ENCODE results near the gene GRIK1.

Gene GRIK1

DNA sequence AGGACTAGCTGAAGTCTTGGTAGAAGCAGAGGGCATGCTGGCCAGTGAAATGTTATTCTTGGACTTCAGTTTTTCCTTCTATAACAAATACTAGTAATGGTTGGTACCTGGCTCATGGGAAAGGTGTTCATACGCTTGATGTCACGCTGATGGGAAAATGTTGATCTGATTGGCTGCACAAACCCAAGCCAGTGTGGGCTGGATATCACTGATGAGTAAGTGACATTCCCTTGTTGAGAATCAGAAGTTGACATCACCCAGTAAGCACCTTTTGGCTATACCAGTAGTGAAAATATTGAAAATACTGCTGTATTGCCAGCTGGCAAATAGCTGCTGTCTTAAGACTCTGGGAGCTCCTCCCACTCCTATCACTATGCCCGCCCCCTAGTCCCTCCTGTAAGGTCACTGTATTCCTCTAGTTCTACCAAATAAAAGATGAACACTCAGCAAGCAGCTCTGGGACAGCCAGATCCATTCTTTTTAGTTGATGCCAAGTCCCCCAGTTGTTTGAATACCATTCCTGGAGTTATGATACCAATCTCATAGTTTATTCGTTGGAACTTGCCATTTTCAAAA lies 168.2 kb downstream of the GRIK1 start:
- no peak for DNase-seq

DNA sequence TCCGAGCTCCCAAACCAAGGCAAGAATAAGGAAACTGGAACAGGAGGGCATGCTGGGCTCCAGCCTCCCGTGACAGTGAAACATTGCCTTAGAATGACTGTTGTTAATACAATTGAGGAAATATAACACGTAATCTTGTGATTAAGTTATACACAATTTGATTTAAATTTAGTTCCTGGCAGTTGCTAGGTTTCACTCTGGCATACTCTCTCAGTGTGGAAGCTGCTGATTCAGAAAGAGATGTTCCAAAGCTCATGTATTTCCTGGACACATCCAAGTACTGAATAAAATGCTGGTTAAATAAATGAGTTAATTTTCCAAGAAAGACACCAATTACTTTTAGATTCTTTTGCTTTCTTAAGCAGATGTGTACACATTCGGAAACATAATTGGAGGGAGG lies 176.1 kb downstream of the GRIK1 start:
- DNase-seq: no peak

DNA sequence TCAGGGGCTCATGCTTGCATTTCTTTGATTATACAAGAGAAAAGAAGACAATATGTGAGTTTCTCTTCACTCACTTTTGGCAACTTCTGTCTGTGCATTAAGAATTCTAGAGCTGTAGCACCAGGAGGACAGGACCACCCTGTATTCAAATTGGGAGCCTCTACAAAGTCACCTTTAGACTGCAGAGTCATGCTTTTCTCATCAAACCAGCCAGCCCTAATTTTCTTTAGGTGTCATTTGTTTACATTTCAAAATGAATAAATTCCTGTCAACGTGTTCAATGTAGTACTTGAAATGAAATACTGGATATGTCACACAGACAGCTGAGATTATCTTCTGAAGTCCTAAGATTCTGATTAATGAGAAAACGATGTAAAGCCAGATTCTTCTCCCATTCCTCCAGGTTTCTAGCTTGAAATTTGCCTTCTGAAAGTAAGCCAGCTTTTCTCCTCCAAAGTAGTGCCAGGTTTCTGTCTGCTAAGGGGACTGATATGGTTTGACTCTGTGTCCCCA lies 177.2 kb downstream of the GRIK1 start:
- DNase-seq: no peak

DNA sequence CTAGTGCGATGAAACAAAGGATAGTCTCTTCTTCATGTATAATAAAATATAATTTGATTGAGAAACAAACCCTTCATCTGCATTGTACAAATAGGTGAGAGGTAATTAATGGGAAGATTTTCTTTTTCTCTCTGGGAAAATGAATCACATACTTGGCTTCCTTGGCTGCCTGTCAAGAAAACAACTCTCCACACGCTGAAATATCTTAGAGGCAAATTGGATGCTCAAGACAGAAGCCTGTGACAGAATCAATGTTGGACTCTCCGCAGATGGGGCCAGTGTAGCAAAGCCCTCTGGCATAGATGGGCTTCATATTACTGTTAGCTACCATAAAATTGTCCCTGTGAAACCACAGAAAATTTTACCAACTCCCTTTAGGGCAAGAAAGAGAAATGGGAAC lies 186.6 kb downstream of the GRIK1 start:
- no peak for DNase-seq

DNA sequence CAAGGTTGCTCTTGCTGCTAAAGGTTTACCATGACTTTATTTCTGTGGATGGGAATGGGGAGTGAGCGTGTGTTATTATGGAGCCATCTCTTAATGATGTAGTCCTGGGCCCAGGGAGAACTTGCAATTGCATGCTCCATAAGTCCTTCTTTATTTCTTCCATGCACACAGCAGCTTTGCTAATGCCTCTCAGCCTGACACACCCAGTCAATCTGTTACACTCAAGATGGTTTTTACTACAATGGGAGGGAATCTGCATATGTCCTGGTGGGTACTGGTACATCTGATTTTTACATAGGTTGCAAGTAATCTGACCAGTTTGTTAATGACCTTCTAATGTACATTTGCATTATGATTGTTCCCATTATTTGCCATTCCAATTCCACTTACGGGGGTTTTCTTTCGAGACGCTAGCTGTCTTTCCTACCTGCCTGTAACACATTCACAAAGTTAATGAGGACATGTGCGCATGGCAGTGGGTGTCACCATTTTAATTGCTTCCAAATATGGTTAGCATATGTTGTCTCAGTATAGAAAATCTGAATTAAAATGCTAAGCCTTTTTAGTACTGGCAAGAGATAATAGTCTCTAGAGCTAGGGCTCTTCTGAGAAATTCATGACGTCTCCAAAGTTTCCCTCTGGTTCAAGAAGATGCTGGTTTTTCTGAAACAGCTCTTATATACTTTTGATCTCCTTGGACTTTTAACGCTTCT lies 188.2 kb downstream of the GRIK1 start:
- DNase-seq: no peak

DNA sequence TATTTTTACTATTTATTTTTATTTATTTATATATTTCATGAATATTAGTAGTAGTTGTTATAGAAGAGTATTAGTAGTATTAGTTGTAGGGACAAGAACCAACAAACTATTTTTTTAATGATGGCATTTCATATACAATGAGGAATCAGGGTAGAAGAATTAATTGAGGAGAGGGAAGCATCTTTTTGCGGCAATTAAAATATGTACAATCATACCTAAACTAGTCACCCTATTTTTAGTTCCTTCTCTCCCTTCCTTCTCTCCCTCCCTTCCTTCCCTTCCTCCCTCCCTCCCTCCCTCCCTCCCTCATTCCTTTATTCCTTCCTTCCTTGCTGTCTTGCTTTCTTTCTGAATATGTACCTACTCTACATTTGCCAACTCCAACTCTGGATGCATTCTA lies 189.8 kb downstream of the GRIK1 start:
- DNase-seq: no peak

DNA sequence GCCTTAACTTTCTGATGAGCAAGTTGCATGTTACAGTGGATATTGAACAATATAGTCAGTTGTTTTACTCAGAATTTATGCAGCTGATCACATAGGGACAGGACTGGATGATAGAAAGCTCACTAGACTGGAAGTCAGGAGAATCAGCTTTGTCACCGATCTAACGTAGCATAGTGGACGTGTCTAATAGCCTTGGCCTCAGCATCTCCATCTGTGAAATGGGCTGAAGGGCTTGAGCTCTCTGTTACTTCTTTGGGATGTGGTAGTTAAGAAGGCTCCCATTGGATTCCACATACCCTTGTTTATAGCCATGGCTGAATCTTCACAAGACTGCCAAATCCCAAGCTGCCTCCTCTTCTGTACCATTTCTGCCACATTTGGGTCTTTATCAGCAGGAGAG lies 190.6 kb downstream of the GRIK1 start:
- no peak for DNase-seq

DNA sequence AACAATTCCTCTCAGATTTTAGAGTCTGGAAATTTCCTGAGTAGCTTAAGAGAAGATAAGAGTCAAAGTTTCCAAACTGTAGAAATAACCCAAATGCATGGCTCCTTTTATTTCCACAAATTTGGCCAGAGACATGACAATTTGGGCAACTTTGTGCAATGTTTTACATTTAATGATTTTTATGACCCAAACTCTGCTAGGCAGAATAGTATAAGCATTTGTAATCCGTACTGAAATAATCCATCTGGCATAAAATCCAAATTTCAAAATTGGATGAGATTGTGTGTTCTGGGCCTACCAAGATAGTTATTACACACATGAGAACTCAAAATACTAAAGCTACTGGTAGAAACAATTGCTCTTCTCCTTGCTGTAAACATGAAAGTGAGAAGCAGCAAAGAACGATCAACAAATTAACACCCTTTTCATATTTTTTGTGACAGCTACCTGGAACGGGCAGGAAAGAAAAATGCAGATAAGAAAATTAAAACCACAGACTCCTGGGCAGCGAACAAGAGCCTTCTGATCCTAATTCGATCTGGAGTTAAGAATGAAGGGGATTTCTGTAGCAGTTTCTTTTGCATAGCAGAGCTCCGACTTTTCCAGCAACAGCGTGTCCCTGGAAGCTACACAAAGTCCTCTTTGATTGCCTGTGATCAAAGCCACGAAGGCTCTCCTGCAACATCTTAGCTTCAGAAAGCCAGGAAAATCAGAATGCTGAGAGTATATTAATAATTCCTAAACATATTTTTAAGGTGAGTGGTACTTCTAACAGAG lies 191.2 kb downstream of the GRIK1 start:
- DNase-seq: no peak

DNA sequence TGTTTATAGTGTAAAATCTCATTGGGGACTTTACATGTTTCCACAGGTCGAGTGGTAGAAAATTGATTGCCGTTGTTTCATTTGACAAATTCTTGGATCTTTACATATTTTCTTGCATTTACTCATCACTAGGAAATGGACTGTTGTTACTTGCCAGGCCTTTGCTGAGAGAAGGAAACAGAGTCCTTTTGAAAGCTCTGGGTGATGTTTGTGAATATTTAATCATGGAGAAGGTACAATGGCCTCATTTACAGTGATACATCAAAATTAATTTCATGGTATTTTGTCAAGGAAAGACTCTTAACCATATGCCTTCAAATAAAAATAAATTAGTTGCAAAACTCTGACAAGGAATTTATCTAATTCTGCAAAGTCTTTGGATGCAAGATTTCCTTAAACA lies 198.0 kb downstream of the GRIK1 start:
- no peak for DNase-seq

DNA sequence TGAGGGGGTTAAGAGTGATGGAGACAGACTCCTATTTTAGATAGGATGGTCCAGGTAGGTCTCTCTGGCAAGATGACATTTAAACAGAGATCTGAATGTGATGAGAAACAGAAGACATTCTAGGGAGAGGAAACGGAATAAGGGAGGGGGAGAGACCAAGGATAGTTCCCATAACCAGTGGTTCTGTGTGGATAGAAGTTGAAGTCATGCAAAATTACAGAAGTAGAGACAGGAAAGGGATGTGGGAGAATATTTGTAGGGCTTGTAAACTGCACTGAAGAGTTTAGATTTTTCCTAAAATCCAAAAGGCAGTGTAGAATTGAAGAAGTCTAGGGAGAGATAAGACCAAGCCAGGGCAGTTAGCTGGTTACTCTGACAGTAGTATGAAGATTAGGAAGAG lies 200.6 kb downstream of the GRIK1 start:
- DNase-seq: no peak

DNA sequence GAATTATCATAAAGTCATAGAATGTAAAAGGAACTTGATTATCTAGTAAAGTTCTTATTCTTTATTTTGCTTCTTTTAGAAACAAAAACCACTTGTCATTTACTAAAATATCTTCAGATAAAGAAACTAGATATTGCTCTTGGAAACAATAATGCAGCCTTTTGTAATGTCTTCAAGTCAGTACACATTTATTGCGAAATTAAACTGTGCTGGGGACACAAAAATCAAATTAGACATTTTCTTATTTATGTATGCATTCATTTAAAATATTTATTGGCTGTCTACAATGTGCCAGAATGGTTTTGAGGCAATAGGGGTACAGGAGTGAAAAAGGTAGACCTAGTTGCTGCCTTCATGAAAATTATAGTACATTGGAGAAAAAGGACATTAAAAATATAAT lies 201.1 kb downstream of the GRIK1 start:
- DNase-seq: no peak

DNA sequence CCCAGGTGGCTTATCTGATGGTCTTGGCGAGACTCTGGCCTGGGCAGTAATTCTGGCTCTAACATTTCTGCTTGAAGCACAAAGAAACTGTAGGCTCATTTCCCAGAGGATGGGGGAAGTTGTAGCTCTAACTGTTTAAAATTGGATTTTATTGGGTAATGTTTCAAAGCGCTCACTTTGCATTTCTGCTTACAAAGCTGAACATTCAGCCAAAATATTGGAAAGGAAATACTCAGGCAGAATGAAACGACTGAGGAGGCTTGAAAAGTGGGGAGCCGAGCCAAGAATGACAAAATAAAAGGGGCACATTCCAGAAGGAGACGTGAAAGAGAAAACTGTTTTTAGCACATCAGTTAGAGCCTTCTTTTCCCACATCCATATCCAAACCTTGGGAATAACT lies 202.6 kb downstream of the GRIK1 start:
- no peak for DNase-seq

DNA sequence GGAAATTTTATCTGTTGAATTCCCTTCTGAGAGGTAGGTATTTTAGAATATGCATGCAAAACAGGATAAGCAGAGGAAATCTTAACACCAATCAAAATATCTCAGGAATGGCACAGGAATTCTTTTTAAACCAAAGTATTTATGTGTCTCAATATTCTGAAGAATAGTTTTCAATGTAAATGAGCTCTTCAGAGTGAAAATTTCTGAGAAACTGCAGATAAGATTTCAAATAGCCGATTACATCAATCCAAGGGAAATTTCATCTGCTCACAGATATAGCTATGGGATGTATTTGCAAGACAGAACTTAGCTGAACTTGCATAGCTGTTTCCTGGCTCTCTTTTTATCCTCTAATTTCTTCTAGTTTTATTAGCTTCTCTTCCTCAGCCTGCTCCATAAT lies 209.5 kb downstream of the GRIK1 start:
- no peak for DNase-seq

DNA sequence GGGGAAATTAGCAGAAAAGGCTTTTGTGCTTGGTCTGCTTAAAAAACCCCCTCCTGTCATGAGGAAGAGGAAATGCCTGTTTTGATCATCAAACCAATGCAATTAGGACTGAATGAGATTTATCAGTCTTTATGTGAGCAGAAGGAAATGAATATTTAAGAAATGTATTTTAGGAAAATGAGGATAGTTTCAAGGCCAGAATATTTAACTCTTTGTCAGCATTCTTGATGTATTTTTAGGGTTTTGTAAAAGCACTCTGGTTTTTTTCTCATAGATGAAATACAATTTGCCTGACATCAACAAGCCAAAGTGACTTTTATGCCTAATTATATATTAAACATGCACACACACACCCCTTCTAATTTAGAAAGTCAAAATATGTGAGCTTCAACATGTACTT lies 213.8 kb downstream of the GRIK1 start:
- no peak for DNase-seq

DNA sequence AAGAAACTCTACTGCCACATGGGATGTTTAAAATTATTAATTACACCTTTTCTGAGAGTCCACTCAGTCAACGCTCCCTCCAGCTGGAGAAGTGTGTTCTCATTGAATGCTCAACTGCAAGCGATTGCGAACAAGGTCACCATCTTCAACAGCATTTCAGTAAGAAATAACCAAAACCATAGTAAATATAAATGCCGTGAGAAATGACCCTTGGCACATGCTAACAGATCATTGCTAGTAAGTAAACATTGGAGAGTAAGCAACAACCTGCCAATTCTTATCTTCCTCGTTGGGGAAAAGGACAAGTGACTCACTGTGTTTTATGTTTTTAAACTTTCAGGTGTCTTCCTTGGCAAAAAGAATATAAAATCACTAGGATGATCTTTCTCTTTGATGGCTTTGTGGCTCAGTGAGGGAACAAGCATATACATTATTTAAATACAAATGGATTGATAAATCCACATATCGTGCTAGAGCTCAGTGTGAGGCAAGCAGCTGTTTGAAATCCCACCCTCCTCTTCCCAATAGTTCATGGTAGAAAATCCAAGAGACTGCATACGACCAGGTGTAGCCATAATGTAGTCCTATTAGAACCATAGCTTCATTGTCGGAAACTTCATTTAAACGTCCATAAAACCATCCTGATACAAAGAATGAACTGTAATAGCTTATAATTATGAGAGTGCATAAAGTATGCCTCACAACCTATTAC lies 214.6 kb downstream of the GRIK1 start:
- DNase-seq: no peak

DNA sequence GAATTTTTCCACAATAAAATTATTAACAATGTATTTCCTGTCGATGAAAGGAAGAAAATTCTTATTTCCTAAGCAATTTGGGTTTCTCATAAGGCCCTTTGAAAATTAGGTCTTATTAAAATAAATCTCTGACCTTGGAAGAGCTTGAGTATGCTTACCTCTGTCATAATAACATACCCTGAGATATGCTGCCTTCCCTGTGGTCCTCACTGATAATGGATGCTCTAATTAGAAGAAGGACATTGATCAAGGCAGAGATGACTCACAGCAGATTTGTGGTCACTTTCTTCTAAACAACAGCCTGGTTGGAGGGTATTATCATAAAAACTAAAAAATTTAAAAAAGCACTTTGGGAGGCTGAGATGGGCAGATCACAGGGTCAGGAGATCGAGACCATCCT lies 217.8 kb downstream of the GRIK1 start:
- DNase-seq: no peak

DNA sequence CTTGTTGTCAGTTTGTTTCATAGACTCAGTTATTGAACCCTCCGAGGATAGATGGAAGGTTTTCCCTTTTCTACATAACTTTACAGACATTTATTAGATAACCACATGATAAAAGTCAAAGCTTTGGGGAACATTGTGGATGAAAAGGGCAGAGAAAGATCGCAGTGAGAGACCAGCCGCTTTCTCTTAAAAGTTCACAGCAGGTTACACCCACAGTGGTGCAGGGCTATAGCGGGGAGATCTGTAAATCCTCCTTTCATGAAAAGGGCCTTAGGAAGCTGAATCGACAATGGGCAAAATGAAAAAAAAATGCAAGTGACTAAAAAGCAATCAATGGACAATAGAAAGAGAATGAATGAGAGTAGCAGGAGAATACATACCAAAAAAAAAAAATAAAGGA lies 218.6 kb downstream of the GRIK1 start:
- no peak for DNase-seq

DNA sequence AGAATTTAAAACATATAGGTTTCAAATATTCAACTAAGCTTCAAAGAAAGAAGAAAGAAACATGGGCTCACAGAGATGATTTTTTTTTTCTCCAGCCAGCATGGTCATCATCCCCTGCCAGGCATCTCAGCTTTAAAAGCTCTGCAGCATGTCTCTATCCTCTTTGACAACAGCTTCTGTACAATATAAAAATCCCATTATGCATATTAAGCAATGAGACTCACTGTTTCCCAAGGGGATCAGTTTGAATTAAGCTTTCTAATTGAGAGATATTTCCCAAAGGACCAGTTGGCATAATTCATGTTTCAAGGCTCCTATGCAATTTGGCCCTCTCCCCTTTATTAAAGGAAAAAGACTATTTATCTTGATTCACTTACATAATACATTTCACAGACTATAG lies 220.3 kb downstream of the GRIK1 start:
- DNase-seq: no peak

DNA sequence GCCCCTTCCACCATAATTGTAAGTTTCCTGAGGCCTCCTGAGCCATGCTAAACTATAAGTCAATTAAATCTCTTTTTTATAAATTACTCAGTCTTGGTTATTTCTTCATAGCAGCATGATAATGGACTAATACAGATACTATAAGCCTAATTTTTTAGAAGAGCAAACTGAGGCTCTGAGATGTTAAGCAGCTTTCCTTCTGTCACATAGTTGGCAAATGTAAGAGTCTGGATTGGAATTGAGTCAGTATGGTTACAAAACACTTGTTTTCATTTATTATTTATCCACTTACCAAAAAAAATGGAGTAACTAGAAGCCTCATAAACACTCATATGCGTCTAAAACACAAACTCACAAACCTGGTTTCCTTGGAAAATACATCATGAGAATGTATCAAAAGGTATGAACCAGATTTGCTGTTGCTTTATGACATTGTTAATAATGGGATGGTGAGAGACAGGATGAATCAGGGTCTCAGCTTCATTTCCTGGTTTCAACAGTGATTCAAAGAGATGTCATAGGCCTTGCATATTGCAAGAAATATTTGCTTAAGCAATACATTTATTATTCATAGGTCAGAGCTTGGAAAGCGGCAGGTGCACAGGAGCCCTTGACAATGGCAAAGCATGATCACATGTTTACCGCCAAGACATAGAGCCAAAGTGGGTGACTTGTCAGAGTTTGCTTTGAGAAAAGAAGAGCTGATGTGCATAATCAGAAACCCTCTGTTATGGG lies 221.5 kb downstream of the GRIK1 start:
- no peak for DNase-seq

DNA sequence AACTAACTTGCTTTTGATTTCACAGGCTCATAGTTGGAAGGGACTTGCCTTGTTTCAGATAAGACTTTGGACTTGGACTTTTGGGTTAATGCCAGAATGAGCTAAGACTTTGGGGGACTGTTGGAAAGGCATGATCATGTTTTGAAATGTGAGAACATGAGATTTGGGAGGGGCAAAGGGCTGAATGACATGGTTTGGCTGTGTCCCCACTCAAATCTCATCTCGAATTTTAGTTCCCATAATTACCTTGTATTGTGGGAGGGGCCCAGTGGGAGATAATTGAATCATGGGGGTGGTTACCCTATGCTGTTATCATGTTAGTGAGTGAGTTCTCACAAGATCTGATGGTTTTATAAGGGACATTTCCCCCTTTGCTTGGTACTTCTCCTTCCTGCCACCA lies 222.1 kb downstream of the GRIK1 start:
- no peak for DNase-seq

DNA sequence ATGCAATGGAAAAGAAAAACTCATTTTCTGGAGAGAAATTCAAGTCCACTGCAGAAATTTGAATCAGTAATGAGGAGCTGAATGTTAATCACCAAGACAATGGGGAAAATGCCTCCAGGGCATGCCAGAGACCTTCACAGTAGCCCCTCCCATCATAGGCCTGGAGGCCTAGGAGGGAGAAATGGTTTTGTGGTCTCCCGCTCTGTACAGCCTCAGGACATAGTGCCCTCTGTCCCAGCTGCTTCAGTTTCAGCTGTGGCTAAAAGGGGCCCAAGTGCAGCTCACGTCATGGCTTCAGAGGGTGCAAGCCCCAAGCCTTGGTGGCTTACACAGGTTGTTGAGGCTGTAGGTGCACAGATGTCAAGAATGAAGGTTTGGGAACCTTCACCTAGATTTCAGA lies 223.0 kb downstream of the GRIK1 start:
- no peak for DNase-seq

DNA sequence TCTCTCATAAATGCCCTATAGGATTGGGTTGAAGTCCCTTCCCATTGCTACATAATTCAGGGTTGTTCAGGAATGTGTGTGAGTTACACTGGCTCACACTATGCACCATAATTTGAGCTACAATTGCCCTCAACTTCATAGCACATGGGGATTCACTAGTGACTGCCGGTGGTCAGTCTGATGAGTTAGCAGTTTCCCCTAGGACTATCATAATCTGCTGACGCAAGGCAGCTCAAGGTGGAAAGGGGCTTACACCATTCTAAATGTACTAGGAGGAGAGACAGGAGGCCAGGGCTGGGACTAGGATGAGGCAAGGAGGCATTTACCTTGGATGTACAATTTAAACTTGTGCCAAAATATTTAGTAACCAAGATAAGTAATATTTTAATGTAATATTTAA lies 224.7 kb downstream of the GRIK1 start:
- no peak for DNase-seq

DNA sequence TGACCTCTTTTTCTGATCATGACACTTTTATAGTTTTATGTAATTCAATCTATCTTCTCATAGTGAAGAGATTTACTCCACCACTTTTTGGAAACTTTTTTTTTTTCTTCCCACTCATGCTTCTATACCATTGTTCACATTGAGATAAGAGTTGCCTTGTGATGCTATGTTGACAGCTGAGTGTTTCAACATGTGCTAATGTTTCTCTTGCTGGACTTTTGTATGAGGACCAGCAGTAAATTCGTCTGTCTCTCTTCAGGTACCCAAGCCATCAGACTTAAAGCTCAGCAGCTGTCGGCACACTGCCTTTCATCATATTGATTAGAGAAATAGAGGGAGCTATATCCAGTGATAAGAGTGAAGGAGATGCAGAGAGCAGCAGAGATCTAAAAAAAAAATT lies 227.0 kb downstream of the GRIK1 start:
- no peak for DNase-seq

Measured in CD4-positive, alpha-beta T cell treated with Interleukin-1 beta for 1 hour (primary cell).